Natural killer cell (primary cell): Measurements from ENCODE around the gene RTF1. TPM values are rescaled to one million over a fixed set of nuclear protein-coding genes. Genes with fewer than 3 reads are reported as not detected.

Experiments
- ATAC-seq, 3 donors: fragments of 150-1000 bp in 2 of 3; fragments of 200-7000 bp in 1 of 3; cut with Tn5 transposase; 1 replicate in 1 of 3; 2 replicates in 2 of 3; pipeline ENCODE4 v1.10.0; 2021; ENCODE audit warnings: mild to moderate bottlenecking in 2 of 3, moderate library complexity in 2 of 3
- DNase-seq, 2 donors: peaks; one replicate each; pipeline versions ENCODE4 v3.0.0 to v3.0.0-alpha.2; 2013 to 2021; ENCODE audit warnings: mixed read lengths in 1 of 2
- H3K27ac ChIP-seq: one replicate; pipeline ENCODE4 v1.5.1; 2013; ENCODE audit warnings: mild to moderate bottlenecking, low read length
- H3K27me3 ChIP-seq: one replicate; pipeline ENCODE4 v1.6.1; 2013; ENCODE audit warnings: low read length; ENCODE audit not compliant: control insufficient read depth, insufficient read depth
- H3K36me3 ChIP-seq: one replicate; pipeline ENCODE4 v1.6.1; 2013; ENCODE audit warnings: low read length; ENCODE audit not compliant: control insufficient read depth, insufficient read depth
- H3K4me1 ChIP-seq: one replicate; pipeline ENCODE4 v1.6.1; 2013; ENCODE audit warnings: low read length; ENCODE audit not compliant: control insufficient read depth, insufficient read depth
- H3K4me3 ChIP-seq: one replicate; pipeline ENCODE4 v1.5.1; 2013; ENCODE audit warnings: low read length
- H3K9me3 ChIP-seq: one replicate; pipeline ENCODE4 v1.6.1; 2013; ENCODE audit warnings: low read length; ENCODE audit not compliant: control insufficient read depth, insufficient read depth
- H3K27ac Mint-ChIP-seq, 2 donors: one replicate each; pipeline ENCODE4 v1.8.0; 2022; ENCODE audit warnings: mild to moderate bottlenecking in 2 of 2, mixed read lengths in 2 of 2, moderate library complexity in 1 of 2
- H3K27me3 Mint-ChIP-seq, 2 donors: one replicate each; pipeline ENCODE4 v1.8.0; 2022; ENCODE audit warnings: low read depth in 2 of 2, mixed read lengths in 2 of 2
- H3K36me3 Mint-ChIP-seq: one replicate; pipeline ENCODE4 v1.8.0; 2022; ENCODE audit warnings: mixed read lengths
- H3K4me1 Mint-ChIP-seq, 2 donors: one replicate each; pipeline ENCODE4 v1.8.0; 2022; ENCODE audit warnings: mixed read lengths in 2 of 2
- H3K4me3 Mint-ChIP-seq: one replicate; pipeline ENCODE4 v1.8.0; 2022; ENCODE audit warnings: mild to moderate bottlenecking, moderate library complexity, mixed read lengths
- H3K9me3 Mint-ChIP-seq, 2 donors: one replicate each; pipeline ENCODE4 v1.8.0; 2022; ENCODE audit warnings: mixed read lengths in 2 of 2
- CTCF ChIP-seq: fragments of 200-600 bp; IDR thresholded peaks from one replicate; pipeline ENCODE4 v1.8.0; 2022; ENCODE audit warnings: antibody characterized with exemption
- WGBS: methylation state at CpG from one replicate; pipeline ENCODE4 v1.1.7; 2013; ENCODE audit warnings: missing lambda C conversion rate; ENCODE audit not compliant: insufficient coverage; 5-methylcytosine and 5-hydroxymethylcytosine counted together
- intact Hi-C: fragments of 100-400 bp; cut with micrococcal nuclease; formaldehyde crosslinking; loops from one replicate; pipeline ENCODE4 v1.14.2; 2022
- total RNA-seq, 4 donors: library from RNA; stranded (reverse); fragments of 120-200 nt in 1 of 4; gene quantifications; one replicate each; pipeline versions ENCODE4 v1.2.3 to v1.2.4, GENCODE V29; 2013 to 2022

Gene RTF1
- total RNA-seq, 3 donors from 2014 or later (not counting 1 experiment from before 2014, with no cell fraction given) = 35.8 to 53.1 (median 42.7) TPM

DNA sequence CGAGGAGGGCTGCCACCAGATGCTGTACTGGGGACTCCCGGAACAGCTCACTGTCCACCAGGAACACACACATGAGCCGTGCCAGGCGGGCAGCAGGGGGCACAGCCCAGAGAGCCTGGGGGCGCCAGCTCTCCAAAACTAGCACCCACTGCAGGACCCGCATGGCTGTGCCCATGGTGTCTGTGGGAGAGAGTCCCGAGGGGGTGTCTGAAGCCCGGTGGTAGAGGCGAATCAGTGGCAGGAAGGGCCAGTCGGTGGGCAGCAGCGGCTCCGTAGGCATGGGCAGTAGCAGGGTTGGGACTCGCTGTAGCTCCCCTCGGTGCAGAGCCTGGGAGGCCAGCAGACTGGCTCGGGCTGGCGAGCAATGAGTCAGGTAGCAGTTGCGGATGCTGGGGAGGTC lies 103.7 kb downstream of the RTF1 start:
- Histone ChIP-seq H3K27ac (no peak overlapping the region), H3K27me3 (no peaks in the 10 kb centered on the region), H3K9me3 (no peaks in the 10 kb centered on the region), H3K4me1 (no peaks in the 10 kb centered on the region), H3K4me3 (no peak overlapping the region), H3K36me3 (peaks cover 16% of the 10 kb centered on the region)
- H3K4me1 Mint-ChIP-seq = no peaks in the 10 kb centered on the region
- intact Hi-C loops = no loop called here
- no peak for TF ChIP-seq CTCF
- no peaks in the 10 kb centered on the region for H3K9me3 Mint-ChIP-seq
- H3K36me3 Mint-ChIP-seq = no peaks in the 10 kb centered on the region
- no peak overlapping the region for H3K27ac Mint-ChIP-seq
- WGBS = 97% methylated on average over 17 of the region's 17 CpGs
- H3K4me3 Mint-ChIP-seq = no peak overlapping the region
- ATAC-seq (no peak), DNase-seq (no peak)
- no peaks in the 10 kb centered on the region for H3K27me3 Mint-ChIP-seq

DNA sequence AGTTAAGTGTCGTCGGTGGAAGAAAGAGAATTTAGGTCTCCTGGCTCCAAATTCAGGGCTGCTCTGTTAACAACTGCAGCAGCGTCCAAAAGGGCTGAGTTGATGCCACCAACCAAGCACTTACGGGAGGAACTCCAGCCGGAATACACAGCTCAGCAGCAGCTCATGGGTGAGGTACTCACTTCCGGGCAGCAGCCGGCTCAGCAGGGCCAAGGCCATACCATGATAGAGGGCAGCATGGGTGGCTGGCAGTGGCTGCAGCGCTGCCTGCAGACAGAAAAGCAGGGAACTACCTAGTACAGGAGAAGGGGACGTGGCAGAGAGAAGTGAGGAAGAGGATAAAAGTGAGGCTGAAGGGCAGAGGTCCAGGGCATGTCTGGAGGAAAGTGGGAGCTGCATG lies 104.7 kb downstream of the RTF1 start:
- H3K27me3 ChIP-seq = no peaks in the 10 kb centered on the region
- intact Hi-C loops = no loop called here
- H3K27ac ChIP-seq = no peak overlapping the region
- Mint-ChIP-seq H3K4me1 (no peaks in the 10 kb centered on the region), H3K27me3 (no peaks in the 10 kb centered on the region), H3K4me3 (no peak overlapping the region), H3K9me3 (no peaks in the 10 kb centered on the region), H3K27ac (no peak overlapping the region), H3K36me3 (peaks cover 4% of the 10 kb centered on the region)
- no peak for TF ChIP-seq CTCF
- H3K9me3 ChIP-seq = no peaks in the 10 kb centered on the region
- peaks cover 23% of the 10 kb centered on the region for H3K36me3 ChIP-seq
- DNase-seq = no peak
- WGBS = 96% methylated on average over 9 of the region's 9 CpGs
- no peaks in the 10 kb centered on the region for H3K4me1 ChIP-seq
- H3K4me3 ChIP-seq = no peak overlapping the region
- ATAC-seq = no peak

- H3K4me3 Mint-ChIP-seq = no peak overlapping the region
These were observed 106.2 kb downstream of the RTF1 start for GRCh38 chr15:41523097-41523496.

More at GRCh38 chr15:41523097-41523496, 106.2 kb downstream of the RTF1 start:
- 99% methylated on average over 5 of the region's 5 CpGs for WGBS
- intact Hi-C loops = no loop called here
- Histone ChIP-seq H3K9me3 (no peaks in the 10 kb centered on the region), H3K4me3 (no peak overlapping the region), H3K27ac (no peak overlapping the region), H3K27me3 (no peaks in the 10 kb centered on the region), H3K36me3 (peaks cover 38% of the 10 kb centered on the region), H3K4me1 (no peaks in the 10 kb centered on the region)
- ATAC-seq (no peak), DNase-seq (no peak)
- peaks cover 7% of the 10 kb centered on the region for H3K36me3 Mint-ChIP-seq
- no peaks in the 10 kb centered on the region for H3K27me3 Mint-ChIP-seq
- H3K27ac Mint-ChIP-seq = no peak overlapping the region
- H3K4me1 Mint-ChIP-seq = no peaks in the 10 kb centered on the region
- no peak for TF ChIP-seq CTCF
- no peaks in the 10 kb centered on the region for H3K9me3 Mint-ChIP-seq
